HG03565 (cell line): ENCODE measurements around the gene TNXB.
A peak's percentile ranks its signal among the peaks of the same experiment; 100 is the strongest.

Source experiments
- ATAC-seq: cut with Tn5 transposase; IDR thresholded peaks from one replicate; pipeline ENCODE4 v1.9.1; 2021; ENCODE audit warnings: mild to moderate bottlenecking, moderate library complexity; ENCODE audit not compliant: unreplicated experiment

TNXB gene

DNA sequence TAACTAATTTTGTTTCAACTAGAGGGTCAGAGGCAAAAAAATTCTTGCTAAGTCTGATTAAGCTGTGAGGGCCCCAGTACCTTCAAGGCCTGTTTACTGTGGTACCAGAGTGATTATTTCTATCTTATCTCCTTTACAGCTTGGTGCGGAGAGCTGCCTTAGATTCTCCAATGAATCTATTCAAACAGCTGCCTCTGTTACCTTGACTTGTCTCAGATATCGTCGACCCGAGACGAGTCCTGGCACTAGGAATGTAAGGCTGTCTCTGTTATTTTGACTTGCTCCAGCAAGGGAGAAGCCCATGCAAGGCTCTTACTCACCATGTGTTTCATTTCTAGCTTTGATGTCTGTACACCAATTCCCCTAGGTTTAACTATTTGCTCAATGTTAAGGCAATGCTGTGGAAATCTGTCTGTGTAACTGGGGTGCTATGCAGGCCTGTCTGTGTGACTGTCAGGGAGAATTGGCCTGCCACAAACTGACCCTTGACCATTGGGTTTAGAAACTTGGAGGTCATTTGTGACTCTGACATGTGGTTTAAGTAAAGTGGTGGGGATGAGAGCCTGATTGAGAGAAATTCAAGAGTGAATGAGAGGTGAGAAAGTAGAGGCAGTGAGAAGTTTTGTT is 31.4 kb upstream of the TNXB start:
- no peak for ATAC-seq

DNA sequence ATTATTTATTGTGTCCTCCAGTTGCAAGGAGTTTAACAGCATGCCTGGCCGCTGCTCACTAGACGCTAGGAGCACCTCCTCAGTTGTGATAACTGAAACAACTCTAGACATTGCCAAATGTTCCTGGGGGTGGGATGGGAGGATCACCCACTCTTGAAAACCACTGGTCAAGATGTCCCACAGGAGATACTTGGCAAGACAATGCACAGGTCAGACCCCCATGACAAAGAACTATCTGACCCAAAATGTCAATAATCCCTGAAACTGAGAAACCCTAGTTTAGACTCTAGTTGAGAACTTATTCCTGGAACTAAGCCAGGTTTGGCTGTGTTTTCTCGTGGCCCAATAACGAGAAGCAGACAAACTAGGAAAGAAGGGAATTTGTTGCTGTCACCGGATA is 30.5 kb upstream of the TNXB start:
- ATAC-seq: no peak

DNA sequence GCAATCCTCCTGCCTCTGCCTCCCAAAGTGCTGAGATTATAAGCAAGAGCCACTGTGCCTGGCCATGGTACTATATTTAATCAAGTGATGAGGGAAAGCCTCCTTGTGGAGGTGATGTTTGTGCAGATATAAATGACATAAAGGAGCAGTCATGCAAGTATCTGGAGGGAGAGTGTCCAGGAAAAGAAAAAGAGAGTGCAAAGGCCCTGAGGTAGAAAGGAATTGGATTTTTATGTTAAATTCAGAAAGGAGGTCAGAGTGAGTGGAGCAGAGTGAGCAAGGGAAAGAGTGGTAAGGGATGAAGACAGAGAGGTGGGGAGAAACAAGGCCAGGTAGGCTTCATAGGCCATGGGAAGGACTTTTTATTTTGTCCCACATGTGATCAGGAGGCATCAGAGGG is 28.3 kb upstream of the TNXB start:
- ATAC-seq: no peak

DNA sequence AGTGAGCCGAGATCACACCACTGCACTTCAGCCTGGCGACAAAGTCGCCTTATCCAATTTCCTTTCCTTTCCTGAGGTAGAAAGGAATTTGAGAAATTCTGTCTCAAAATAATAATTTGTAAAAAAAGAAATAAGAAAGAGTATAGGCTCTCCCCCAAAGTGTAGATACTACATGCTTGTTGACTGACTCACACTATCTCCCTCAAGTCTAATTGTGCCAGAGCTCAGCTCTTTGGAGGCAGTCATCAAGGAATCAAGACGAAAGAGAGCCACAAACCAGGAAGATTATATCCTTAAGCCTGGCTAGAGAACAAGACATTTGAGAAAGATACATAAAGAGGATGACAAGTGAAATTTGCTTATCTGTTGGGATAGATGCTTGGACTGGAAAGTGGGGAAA is 24.6 kb upstream of the TNXB start:
- no peak for ATAC-seq

DNA sequence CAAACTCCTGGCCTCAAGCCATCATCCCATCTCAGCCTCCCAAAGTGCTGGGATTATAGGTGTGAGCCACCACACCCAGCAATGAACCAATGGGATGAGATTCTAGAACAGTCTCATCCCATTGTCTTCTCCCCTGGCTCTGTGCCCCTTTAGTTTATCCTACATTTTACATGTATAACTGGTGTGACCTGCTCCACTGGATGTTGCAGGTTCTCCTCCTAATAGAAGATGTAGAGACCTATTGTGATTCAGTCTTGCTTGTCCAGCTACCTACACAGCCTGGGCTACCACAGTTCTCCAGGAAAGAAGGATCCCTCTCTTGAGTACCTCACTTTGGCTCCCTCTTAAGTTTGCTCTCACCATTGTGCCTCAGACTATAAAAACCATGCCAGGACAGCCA is 23.0 kb upstream of the TNXB start:
- ATAC-seq: no peak

GRCh38 chr6:32131439-32131948 is 22.4 kb upstream of the TNXB start:
- ATAC-seq: no peak

- no peak for ATAC-seq
Measured at GRCh38 chr6:32129297-32130088, 20.4 kb upstream of the TNXB start.

GRCh38 chr6:32128751-32129296 is 19.7 kb upstream of the TNXB start:
- ATAC-seq: no peak

- peak; percentile 81 for ATAC-seq
Measured at GRCh38 chr6:32127717-32128592, 18.8 kb upstream of the TNXB start, which contains the start of gene ATF6B. ATF6B (minus strand) TSS chr6:32128246; CDS start chr6:32128207, 39 bp downstream.

DNA sequence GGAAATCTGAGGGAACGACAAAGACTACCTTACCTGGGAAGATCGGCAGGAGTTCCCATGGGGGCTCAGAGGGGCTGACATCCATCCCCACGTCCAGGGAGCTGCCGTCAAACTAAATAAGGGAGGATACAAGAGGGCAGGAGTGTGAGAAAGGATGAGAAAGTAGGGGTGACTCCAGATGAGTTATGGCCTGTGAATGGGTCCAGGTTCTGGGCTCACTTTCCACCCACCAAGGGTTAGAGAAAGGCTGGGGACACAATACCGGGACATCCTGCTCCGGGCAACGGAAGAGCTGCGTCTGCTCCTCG is 18.2 kb upstream of the TNXB start:
- ATAC-seq: no peak

DNA sequence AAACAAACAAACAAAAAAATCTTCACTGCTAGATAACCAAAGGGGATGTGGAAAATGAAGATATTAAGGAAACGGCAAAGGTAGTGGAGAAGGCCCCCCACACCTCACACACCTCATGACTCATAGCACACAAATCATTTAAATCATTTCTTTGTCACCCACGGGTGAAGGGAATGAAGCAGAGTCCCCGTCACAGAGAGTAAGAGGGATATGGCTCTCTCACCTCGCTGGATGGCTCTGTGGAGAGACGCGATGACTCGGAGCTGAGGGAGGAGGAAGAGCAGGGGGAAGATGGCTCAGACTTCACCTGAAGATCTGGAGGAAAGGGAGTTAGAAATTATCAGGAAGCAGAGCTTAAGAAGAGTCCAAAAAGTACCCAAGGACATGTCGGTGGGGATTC is 17.7 kb upstream of the TNXB start:
- no peak for ATAC-seq

DNA sequence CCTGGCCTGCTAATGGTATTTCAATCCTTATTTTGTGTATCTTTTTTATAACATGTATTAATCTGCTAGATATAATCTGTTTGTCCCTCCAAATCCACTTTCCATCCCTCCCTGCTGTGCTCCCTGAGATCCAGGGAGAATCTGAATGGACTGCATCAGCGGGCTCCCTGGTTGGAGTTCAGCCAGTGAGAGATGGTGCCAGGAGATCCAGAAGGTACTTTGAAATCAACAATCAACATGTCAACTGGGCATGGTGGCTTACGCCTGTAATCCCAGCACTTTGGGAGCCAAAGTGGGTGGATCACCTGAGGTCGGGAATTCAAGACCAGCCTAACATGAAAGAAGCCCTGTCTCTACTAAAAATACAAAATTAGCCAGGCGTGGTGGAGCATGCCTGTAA is 14.5 kb upstream of the TNXB start:
- ATAC-seq: no peak

- ATAC-seq: no peak
Measured at GRCh38 chr6:32120573-32121059, 11.5 kb upstream of the TNXB start.

GRCh38 chr6:32118782-32119628 is 9.9 kb upstream of the TNXB start:
- ATAC-seq: no peak

- ATAC-seq: no peak
Measured at GRCh38 chr6:32117461-32117860, 8.3 kb upstream of the TNXB start.

- ATAC-seq: no peak
Measured at GRCh38 chr6:32116674-32117073, 7.5 kb upstream of the TNXB start.

GRCh38 chr6:32115623-32116022 is 6.5 kb upstream of the TNXB start:
- ATAC-seq: no peak

GRCh38 chr6:32114796-32115195 is 5.7 kb upstream of the TNXB start:
- no peak for ATAC-seq

GRCh38 chr6:32113386-32114352 is 4.5 kb upstream of the TNXB start:
- no peak for ATAC-seq
